NOMO-1 treated with DMSO at 0.1 percent for 48 hours (cell line): ENCODE data around the gene DLX4.
A peak's percentile ranks its signal among the peaks of the same experiment; 100 is the strongest.

Experiments used
- DNase-seq: peaks from one replicate; lab custom pipeline; 2025; ENCODE audit not compliant: unreplicated experiment; lab: John Stamatoyannopoulos, UW

DLX4 gene

DNA sequence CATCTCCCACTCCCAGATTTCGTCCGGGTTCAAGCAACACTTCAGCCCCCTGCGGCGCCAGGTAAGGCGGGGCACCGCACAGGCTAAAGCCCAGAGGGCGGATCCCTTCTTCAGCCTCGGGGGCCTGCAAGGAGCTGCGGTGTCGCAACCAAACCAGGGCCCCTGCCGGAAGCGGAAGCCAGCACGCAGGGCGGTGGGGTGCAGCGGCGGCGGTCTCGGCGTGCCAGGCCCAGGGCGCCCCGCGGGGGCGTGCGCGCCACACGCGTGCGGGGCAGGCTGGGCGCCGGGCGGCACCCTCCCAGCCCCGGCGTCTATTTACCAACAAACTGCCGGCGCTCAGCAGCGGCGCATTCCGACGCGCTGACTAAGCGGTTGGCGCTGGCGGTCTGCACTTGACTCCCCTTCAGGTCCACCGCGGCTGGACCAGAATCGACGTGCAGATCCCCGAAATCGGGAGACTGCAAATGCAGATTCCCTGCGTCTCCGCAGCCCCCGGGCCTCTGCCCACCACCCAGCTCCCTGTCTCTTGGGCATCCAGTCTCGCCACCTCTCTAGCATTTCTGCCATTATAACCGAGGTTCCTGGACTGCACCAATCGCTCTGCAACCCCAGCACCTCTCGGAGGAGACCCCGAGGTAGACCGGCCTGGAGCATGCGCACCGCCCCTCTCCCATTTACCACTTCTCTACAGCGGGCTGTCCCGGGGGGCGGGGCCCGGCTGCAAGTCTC is 421 bp upstream of the DLX4 start:
- DNase-seq, result peak; percentile 89

DNA sequence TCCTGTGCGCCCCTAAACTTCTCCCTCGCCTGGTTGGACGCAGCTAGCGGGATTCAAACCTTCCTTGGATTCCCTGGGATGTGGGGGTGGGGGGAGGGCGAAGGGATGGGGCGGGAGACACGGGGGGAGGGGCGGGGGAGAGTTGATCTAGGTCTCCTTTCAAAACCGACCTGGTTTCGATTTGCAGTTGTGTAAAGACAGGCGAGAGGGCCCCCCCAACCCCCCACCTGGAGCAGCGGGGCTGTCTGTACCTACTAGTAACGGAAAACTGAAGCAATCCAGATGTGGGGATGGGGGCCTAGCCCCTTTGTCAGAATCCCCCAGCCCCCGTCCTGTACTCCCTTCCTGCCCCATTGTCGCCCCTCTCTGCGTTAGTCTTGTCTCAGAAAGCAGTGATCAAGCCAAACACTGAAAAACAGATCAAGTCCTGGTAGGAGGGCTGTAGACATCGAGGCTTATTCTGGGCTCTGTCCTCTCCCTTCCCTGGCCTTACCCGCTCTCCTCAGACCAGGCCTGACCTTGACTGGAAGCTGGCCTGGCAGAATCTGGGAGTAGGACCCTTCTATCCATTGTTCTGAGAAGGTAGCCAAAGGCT is 902 bp downstream of the DLX4 start:
- DNase-seq, result no peak

GRCh38 chr17:49970498-49970897 is 1.5 kb downstream of the DLX4 start:
- DNase-seq, result no peak

DNA sequence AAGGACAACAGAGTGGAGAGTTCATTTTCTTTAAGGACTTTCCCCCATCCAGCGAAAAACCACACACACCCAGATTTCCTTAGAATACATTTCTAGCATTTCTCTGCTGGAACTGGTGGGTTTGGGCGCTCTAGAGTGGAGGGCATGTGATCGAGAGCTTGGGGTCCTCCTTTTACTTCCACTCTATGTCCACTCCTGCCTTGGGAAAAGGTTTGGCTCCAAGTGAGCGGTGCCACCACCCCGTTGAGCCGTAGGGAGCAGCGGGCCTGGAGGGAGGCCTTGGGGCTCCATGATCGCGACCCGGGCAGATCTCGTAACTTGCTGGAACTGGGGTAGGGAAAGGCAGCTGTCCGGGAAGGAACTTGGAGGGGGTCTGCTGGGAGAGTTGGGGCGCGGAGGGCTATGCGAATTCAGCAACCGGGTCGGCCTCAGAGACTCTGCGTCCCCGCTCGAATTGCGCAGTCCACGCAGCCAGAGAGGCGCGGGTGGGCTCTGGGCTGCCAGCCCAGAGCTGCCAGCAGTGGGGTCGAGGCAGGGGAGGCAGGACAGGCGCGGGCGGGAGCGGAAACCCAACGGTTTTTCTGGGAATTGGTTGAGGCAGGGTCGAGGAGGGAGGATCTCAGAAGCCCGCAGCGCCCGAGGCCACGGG is 2.3 kb downstream of the DLX4 start:
- DNase-seq, result no peak

GRCh38 chr17:49971848-49972485 is 3.0 kb downstream of the DLX4 start:
- no peak for DNase-seq

GRCh38 chr17:49972486-49973270 is 3.7 kb downstream of the DLX4 start:
- no peak for DNase-seq

GRCh38 chr17:49973271-49973615 is 4.3 kb downstream of the DLX4 start:
- DNase-seq, result no peak

DNA sequence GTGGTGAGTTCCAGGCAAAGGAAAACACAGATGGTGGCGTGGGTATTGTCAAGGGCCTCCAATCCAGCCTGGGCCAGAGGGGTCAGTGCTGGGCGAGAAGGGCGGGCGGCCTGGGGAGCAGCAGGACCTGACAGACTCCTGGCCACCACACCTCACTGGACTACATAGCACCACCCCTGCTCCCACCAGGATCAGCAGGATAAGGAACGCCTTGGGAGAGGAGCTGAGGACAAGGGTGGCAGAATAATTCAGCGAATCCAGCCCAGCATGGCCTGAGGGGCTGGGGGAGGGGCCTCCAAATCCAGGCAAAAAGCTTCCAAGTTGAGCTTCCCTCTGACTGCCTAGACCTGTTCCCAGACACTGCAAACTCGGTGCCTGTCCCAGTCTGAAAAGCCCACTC is 6.5 kb downstream of the DLX4 start:
- DNase-seq, result no peak

DNA sequence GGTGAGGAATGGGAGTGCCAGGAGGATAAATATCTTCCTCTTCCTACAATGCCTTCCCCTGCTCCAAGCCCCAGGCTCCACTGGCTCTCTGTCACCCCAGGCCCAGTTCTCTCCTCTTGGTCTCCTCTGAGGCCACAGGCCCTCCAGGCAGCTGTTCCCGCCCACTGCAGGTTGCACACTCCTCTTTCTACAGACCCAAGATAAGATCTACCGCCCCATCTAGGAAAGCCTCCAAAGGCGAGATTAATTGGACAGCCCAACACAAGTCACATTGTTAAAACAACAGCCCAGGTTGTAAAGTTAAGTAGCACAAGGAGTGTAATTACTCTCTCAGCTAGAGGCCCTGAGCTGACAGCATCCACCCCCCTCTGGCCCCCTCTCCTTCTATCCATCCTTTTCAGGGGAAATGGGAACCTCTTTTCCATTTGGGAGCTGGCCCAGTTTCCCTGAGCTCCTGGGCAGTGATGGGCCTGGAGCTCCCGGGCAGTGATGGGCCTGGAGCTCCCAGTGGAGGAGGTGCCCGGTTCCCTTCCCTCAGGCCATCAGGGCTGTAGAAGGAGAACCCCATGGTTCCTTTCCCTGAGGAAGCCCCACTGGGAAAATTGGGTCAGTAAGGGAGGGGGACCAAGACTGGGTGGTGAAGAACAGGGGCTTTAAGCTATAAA is 7.3 kb downstream of the DLX4 start:
- no peak for DNase-seq

DNA sequence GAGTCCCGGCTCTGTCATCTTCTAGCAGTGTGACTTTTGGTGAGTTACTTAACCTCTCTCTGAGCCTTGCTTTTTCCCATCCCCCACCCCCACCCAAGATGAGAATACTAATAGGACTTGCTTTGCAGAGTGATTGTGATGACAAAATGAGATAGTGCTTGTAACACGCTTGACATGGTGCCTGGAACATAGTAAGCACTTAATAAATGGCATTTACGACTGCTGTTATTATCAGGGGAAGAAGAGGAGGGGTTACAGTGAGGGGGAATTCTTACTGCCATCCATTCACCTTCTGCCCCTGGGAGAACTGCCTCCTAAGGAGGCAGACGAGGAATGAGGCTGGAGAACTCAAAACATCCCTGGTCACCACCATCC is 7.8 kb downstream of the DLX4 start:
- no peak for DNase-seq

DNA sequence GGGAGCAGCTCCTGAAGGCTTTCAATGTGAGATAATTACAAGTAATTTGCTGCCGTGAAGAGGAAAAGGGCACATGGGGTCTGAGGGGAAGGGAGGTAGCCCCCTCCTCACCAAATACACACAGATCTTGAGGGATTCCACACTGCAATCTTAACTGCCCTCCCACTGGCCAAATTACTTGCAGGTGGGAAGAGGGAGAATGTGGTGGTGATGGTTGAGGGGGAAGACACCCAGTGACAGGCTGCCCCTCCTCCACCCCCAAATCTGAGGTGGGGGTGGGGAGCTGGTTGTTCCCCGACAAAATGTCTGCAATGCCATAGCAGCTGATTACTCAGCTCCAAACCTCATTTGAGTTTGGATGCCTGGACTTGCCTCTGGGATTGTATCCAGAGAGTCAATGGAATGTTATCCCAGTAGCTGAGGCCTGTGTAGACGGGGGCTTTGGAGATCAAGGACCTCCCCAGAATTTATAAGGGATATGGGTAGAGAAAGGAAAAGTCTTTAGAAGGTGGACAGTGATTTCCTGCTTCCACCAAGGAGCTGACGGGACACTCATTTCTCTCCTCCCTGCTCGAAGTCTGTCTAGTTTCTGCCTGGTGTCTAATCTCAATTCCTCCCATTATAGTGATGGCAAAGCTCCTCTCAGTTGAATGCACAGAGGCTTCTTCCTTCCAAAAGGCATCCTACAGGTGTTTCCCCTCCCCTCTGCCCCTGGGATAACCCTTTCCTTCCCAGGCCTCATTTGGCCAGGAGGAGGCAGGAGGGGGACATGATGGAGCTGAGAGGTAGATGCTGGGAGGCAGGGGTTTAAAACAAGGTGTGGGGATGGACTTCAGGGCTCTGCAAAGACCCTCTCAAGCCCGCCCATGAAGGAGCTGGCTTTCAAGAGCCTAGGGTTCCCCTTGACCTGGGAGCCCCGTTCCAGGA is 8.7 kb downstream of the DLX4 start:
- no peak for DNase-seq

DNA sequence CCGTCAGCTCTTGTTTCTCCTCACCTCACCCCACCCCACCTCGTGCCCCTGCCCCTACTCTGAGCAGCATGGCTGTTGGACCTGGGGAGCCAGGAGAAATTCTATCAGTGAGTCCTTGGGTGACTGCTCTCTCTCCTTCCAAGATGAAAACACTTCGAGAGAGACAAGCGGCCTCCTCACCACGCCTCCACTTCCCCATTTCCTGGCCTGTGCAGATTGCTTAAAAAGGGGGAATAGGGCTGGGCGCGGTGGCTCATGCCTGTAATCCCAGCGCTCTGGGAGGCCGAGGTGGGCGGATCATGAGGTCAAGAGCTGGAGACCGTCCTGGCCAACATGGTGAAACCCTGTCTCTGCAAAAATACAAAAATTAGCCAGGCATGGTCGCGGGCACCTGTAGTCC is 9.5 kb downstream of the DLX4 start:
- peak; percentile 43 for DNase-seq

DNA sequence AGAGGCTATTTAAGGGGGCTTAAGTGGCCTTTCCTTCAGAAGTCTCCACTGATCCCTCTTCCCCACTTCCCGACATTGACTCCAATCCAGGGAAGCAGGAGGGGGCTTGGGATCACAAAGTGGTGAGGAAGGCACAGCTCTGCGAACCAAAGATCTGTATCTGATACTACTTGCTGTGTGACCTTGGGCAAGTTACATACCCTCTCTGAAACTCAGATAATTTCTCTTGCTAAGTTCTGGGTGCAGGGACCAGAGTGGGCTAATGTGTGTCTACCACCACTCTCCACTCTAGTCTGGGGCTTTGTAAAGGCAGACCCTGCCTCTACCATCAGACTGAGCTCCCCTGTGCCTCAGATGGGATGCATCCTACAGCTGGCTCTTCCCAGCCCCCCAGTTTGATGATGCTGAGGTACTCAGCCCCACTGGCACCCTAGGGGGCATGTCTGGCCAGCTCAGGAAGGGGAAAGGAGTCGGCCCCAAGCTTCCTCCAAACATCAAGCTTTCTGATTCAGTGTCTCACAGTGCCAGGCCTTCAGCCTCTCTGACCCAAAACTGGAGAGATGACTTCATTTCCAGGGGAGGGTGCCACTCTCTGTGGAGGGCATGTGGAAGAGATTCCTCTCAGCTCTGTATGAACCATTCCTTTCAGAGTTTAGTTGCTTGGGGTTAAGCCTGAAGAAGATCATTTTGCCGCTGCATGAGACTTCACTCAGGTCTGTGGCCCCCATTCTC is 10.9 kb downstream of the DLX4 start:
- DNase-seq, result no peak

- DNase-seq, result no peak
Observed at GRCh38 chr17:49980703-49981197, 11.8 kb downstream of the DLX4 start.

DNA sequence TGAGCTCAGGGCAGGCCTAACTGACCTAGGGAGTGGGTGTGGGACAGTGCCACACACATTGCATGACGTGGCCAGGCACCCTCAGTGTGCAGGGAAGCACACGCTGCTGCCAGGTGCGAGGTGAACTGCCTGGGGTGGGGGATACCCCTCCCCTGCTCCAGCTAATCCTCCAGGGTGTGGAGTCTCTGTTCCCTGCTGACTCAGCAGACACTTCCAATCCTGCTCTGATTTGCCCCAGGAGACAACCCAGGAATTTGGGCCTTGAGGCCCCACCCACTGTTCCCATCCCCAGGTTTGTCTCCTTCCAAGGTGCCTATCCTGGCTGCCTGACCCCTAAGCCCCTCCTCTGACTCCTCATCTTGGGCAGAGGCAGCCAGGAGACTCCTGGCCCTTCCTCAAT is 15.3 kb downstream of the DLX4 start:
- no peak for DNase-seq

GRCh38 chr17:49984776-49985175 is 15.8 kb downstream of the DLX4 start:
- DNase-seq, result no peak

DNA sequence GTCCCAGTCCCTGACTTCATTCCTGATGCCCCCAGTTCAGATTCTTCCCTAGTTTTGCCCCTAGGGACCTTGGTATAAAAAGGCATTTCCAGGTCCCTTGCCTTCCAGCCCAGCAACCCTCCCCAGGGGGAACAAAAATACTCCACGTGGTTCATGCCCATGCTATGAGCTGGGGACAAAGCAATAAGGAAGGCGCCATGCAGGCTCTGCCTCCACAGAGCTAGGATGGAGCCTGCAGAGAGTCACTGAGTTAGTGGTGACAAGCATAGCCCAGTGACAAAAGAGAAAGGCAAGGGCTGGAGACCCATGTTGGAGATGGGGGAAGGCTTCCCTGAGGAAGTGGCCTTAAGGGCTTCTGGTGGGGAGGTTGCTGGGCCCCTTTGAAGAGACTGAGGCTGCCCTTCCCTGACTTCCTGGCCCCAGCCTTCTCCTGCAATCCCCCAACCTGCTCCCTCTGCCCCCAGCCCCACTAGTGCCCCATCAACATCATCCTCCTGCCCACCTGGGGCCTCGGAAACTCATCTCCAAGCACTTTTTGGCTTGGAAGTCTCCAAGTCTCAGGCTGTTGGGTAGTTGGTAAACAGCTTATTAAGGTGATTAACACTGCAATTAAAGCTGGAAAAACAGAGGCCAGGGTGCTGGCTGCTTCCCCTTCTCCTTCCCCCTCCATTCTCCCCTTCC is 16.5 kb downstream of the DLX4 start:
- no peak for DNase-seq
